Fibroblast of skin of left biceps (primary cell): Measurements from ENCODE around the gene TIMM10B.
A peak's percentile ranks its signal among the peaks of the same experiment; 100 is the strongest.
"Not testable (repeated sequence)": the region's sequence is repeated elsewhere in the genome, so short reads cannot be mapped to it uniquely, and the experiment has no call there.

Source experiments
- DNase-seq, 2 experiments: peaks; one replicate each; pipeline ENCODE4 v3.0.0-alpha.2; 2013; ENCODE audit warnings: low read depth in 2 of 2

Gene TIMM10B

DNA sequence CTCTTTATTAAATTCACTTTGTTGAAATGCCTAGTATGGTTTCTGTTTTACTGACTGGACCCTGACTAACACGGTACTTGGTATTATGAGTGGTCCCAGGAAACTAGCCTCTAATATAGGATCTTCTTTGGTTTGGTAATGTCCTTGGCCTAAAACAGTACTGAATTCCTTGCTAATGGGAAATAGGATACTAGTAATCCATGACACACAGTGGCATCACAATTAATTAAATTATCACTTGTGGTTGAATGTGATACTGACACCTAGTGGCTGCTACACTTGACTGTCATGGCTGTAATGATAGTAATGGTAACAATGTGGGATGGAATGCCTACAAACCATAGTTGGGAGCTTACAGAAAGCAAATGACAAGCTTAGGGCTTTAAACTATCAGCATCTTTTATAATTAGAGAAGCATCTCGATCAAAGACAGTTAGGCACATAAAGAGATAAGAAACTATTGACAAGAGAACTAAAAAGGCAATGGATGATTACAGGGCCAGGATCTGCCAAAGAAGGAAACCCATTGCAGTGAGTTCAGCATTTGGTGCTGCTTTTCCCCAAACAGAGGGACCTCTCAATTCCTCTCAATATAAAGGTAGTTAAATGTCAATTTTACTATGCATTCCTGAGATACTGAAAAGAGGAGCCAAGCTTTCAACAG, 24.4 kb downstream of the TIMM10B start:
- DNase-seq, result peak; percentile 17 to 27

DNA sequence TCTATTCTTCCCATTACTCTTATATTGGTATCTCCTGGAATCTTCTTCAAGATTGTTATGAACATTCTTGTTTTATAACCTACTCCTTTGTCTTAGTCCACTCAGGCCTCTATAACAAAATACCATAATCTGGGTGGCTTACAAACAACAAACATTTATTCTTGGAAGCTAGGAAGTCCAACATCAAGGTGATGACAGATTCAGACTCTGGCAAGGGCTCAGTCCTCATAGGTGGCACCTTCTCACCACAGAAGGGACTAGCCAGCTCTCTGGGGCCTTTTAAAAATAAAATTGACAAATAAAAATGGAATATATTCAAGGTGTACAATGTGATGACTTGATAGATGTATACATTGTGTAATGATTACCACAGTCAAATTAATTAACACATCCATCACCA, 35.6 kb downstream of the TIMM10B start:
- no peak for DNase-seq

DNA sequence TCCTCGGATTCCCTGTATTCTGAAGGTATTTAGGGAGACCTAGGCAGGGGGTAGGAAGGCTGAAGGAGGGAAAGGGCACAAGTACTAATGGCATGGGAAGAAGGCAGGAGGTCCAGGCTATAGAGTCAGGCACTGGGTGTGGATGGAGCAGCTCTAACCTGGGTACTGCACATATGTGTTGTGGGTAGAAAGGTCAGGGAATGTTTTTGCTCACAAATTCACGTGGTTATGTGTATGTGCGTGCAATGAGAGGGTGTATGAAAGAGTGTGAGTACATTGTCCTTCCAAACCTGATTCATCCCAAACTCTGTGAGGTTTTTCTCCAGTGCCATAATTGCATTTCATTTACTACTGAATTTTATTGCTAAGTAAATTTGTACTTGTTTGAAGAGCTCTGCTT, 39.0 kb downstream of the TIMM10B start:
- no peak for DNase-seq

DNA sequence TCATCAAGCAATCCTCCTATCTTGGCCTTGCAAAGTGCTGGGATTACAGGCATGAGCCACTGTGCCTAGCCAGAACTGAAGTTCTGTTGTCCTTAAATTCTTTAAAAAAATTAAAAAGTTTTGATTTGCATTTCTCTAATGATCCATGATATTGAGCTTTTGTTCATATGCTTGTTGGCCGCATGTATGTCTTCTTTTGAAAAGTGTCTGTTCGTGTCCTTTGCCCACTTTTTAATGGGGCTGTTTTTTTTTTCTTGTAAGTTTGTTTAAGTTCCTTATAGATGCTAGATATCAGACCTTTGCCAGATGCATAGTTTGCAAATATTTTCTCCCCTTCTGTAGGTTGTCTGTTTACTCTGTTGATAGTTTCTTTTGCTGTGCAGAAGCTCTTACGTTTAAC, 40.6 kb downstream of the TIMM10B start:
- not testable (repeated sequence) for DNase-seq

DNA sequence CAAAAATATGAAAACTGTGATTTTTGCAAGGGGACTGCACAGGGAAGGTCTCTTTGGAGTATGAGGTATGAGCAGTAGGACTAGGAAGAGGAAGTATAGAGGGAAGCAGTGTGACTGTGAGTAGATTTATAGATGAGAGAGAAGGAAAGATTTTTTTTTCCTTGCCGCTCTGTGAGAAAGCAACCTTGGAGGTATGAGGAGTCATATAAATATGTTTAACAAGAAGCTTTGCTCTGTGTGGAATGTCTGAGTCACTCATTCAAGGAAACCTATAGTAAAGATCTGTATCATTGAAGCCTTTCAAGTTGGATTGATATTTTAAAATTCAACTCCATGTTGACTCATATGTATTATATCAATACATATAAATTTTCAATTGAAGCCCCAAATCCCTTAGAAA, 42.0 kb downstream of the TIMM10B start:
- peak; percentile 26 to 33 for DNase-seq

DNA sequence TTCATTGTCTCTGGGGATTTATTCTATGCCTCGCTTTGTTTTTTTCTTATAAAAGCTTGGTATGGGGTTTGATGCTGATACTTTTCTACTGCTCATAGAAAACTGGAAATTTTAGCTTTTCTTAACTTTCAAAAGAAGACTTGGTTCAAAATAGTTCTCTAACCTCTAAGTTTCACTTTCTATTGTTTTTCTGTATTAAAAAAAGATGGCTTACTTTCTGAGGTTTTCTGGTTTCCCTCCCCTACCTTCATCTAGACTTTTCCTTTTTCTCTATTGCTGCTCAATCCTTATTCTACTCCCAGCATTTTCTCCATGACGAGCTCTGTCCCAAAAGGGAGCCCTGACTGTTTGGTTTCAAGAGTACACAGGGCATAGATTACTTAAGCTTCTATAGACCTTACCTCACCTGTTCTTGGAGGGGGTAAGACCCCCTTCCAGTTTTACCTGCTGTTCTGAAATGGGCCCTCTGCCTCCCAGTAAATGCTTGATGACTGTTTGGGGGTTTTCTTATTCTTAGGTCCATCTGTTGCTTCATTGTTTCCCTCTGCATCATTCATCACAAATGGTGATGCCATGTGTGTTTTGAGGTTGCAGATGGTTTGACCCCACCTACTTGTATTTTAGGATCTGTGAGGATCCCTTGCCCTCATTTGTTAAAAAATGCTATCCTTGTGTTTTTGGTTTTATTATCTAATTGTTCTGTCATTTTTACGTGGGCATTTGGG, 45.3 kb downstream of the TIMM10B start:
- DNase-seq, result no peak

DNA sequence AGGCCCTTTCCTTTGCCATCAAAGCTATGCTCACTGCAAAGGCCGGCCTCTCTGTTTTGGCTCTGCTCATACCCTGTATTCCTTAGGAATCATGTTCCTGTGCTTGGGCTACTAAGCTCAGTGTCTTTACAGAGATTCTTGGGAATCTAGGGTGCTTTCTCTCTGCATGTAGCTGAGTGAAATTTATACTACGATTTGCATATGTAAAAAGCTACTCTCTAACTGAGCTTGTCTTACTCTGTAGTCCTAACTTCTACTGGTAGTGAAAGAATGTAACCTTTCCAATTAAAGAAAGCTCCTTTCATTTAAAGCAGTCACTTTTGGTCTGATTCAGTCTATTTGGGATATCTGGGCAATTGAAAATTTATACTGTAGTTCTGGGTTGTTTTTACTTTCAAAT, 48.0 kb downstream of the TIMM10B start:
- DNase-seq, result no peak

DNA sequence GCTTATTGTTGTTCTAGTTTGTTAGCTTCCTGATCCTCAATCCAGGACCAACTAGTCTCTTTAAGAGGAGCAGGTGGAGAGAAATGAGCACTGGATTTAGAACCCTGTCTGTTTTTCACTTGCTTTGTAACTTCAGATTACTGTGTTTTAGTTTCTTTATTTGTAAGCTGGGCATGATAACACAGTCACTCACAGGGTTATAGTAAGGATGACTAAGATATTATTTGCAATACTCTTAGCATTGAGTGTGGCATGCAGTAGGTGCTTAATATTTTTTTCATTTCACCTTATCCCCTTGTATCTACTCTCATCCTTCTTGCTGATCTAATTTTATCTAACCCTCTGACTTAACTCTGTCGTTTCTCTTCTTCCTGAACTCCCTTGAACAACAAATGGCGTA, 49.5 kb downstream of the TIMM10B start:
- no peak for DNase-seq

DNA sequence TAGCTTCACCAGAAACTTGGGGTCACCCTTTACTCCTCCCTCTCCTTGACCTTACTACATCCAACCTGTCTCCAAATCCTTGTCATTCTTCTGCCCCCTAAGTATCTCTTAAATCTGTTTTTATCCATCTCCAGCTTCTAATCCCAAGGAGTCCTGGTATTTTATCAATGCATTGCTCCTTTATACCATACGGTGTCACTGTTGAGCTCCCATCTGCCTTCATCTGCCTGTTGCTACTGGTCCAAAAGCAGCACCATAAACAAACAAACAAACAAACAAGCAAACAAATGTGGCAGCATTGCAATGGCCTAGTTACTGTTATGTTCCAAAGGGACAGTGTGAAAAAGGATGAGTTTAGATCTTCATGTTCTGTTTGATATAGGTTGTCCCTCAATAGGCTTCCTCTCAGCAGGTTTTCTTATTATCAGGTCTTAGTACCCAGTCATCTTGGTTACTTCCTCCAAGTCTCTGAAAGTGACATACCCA, 50.0 kb downstream of the TIMM10B start:
- peak; percentile 6 to 15 for DNase-seq
